Transverse colon (tissue), 4 donors: ENCODE data around the gene GEMIN5. TPM values are rescaled to one million over a fixed set of nuclear protein-coding genes. Genes with fewer than 3 reads are reported as not detected.
"Not testable (repeated sequence)": the region's sequence is repeated elsewhere in the genome, so short reads cannot be mapped to it uniquely, and the experiment has no call there.

Experiments used
- DNase-seq: peaks from one replicate; pipeline ENCODE4 v3.0.0-alpha.2; 2019
- H3K27ac ChIP-seq, 4 donors: fragments of 200-600 bp; sonication (generic); 2 replicates each; pipeline ENCODE4 v1.5.1; 2016 to 2018; ENCODE audit warnings: inconsistent platforms in 4 of 4
- H3K27me3 ChIP-seq: fragments of 200-600 bp; sonication (generic); 2 replicates; pipeline ENCODE4 v1.5.1; 2017; ENCODE audit warnings: inconsistent platforms
- H3K36me3 ChIP-seq, 4 donors: fragments of 200-600 bp; sonication (generic); 2 replicates each; pipeline ENCODE4 v1.5.1; 2017 to 2019; ENCODE audit warnings: inconsistent platforms in 4 of 4
- H3K4me1 ChIP-seq, 4 donors: fragments of 200-600 bp; sonication (generic); 2 replicates each; pipeline ENCODE4 v1.5.1; 2017 to 2020; ENCODE audit warnings: inconsistent platforms in 4 of 4
- H3K4me3 ChIP-seq, 4 donors: fragments of 200-600 bp; sonication (generic); 1 replicate in 1 of 4; 2 replicates in 3 of 4; pipeline versions ENCODE4 v1.5.1 to v1.6.1; 2017 to 2019; ENCODE audit warnings: inconsistent platforms in 4 of 4
- H3K9me3 ChIP-seq, 2 donors: fragments of 200-600 bp; sonication (generic); 2 replicates each; pipeline ENCODE4 v1.5.1; 2017 to 2019; ENCODE audit warnings: inconsistent platforms in 2 of 2
- EP300 ChIP-seq: sonication (generic); formaldehyde crosslinking; IDR thresholded peaks from one replicate; pipeline ENCODE4 v1.6.1; 2017; ENCODE audit warnings: antibody characterized with exemption, low read depth
- POLR2A ChIP-seq: fragments of 450-650 bp; IDR thresholded peaks from one replicate; pipeline ENCODE4 v1.6.1; 2016; ENCODE audit warnings: antibody characterized with exemption, mild to moderate bottlenecking, moderate library complexity
- POLR2AphosphoS5 ChIP-seq, 3 donors: sonication (generic); formaldehyde crosslinking; IDR thresholded peaks; one replicate each; pipeline ENCODE4 v1.6.1; 2016; ENCODE audit warnings: antibody characterized with exemption in 3 of 3
- WGBS, 2 donors: methylation state at CpG; one replicate each; pipeline ENCODE4 v1.1.5; 2018; ENCODE audit warnings: low coverage in 1 of 2; 5-methylcytosine and 5-hydroxymethylcytosine counted together
- in situ Hi-C, 4 donors: fragments of 200-750 bp; cut with MboI; loops; one replicate each; pipeline versions ENCODE4 v1.15.0 to v1.15.1; 2017; ENCODE audit warnings: low sequenced_read_pairs in 3 of 4, low pct_ligation_motif_present in 1 of 4, low pct_unique_long_range_greater_than_20kb in 1 of 4
- intact Hi-C: fragments of 100-400 bp; cut with DNase I; formaldehyde crosslinking; loops from one replicate; pipeline ENCODE4 v1.15.1; 2023; ENCODE audit warnings: low total_unique reads
- total RNA-seq, 4 donors: library from RNA; depleted of rRNA; stranded (reverse); fragments of >200 nt; gene quantifications; one replicate each; pipeline ENCODE4 v1.1.0, GENCODE V29; 2016
- TF ChIP-seq, protein P1 (sequence below), 5 experiments: fragments of 200-600 bp in 3 of 5; fragments of 450-650 bp in 2 of 5; sonication (generic) in 3 of 5; IDR thresholded peaks; 1 replicate in 2 of 5; 2 replicates in 3 of 5; pipeline ENCODE4 v1.5.1; 2016 to 2017; ENCODE audit warnings: antibody characterized with exemption in 5 of 5, inconsistent platforms in 3 of 5, mild to moderate bottlenecking in 2 of 5, moderate library complexity in 1 of 5

GEMIN5 gene
- total RNA-seq, 4 donors from 2014 or later: 3.4 to 39.4 (median 7.3) TPM

DNA sequence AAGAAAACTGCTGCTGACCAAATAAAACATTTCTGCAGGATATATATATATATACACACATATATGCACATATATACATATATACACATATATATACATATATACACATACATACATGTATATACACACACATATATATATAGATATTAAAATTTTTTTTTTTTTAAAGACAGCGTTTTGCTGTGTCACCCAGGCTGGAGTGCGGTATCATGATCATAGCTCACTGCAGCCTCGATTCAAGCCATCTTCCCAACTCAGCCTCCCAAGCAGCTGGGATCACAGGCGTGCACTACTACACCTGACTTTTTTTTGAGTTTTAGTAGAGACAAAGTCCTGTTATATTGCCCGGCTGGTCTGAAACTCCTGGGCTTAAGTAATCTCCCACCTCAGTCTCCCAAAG is 5.5 kb upstream of the GEMIN5 start:
- DNase-seq: no peak
- WGBS, 2 donors: 87 to 92% methylated on average over 2 to 5 of the region's 5 CpGs
- in situ Hi-C loops: no loop called here
- TF ChIP-seq EP300 (no peak), POLR2AphosphoS5 (IDR thresholded peaks at IDR 0.05) (no peak)
- TF ChIP-seq, protein P1, sequence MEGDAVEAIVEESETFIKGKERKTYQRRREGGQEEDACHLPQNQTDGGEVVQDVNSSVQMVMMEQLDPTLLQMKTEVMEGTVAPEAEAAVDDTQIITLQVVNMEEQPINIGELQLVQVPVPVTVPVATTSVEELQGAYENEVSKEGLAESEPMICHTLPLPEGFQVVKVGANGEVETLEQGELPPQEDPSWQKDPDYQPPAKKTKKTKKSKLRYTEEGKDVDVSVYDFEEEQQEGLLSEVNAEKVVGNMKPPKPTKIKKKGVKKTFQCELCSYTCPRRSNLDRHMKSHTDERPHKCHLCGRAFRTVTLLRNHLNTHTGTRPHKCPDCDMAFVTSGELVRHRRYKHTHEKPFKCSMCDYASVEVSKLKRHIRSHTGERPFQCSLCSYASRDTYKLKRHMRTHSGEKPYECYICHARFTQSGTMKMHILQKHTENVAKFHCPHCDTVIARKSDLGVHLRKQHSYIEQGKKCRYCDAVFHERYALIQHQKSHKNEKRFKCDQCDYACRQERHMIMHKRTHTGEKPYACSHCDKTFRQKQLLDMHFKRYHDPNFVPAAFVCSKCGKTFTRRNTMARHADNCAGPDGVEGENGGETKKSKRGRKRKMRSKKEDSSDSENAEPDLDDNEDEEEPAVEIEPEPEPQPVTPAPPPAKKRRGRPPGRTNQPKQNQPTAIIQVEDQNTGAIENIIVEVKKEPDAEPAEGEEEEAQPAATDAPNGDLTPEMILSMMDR (IDR thresholded peaks at IDR 0.05): no peak
- Histone ChIP-seq H3K27me3 (no peaks in the 10 kb centered on the region), H3K4me1 (peaks cover 0 to 35% (median 16%) of the 10 kb centered on the region in 4 donors), H3K4me3 (no peak overlapping the region), H3K27ac (no peak overlapping the region), H3K36me3 (no peaks in the 10 kb centered on the region), H3K9me3 (no peaks in the 10 kb centered on the region)
- intact Hi-C loops: no loop called here

DNA sequence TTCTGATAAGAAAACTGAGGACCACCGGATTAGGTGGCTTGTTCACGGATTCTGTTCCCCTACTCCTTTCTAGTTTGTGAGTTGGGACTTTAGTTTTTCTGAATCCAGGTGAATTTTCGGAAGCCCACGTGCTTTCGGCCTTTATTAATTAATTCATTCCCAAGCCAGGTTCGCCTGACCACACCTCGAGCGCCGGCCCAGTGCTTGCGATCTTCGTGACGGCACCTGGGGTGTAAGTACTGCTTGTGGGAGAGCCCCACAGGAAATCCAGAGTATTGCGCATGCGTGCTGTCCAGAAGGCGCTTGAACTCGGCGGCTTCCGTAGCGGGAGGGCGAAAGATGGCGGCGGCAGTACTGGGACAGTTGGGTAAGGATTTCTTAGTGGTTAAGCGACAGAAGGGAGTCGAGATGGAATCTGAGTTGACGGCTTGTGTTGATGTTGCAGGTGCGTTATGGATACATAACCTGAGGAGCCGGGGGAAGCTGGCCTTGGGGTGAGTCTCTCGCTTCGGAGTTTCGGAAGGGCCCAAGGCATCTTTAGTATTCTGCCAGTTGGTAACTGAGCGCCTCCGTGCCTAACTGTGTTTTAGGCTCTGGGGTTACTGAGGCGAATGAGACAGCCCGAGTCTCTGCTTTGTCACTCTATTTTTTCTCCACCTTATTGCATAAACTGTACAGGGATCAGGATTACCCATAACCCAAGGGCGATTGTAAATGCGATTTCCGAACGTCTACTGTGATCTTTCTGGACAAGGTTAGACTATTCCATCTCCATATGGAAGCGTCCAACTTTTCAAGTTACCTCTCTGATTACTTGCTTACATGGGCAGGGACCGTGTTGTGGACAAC is 3.0 kb upstream of the GEMIN5 start, which contains the start of gene MRPL22:
Gene MRPL22, plus strand, starts transcription at position 302 of the 849 bp plus-strand sequence. Its CDS starts 38 bp downstream, at position 340.
- intact Hi-C loops: no loop called here
- peak within 1 kb of the TSS; percentile 73 to 88 (median 84) for H3K27ac ChIP-seq
- in situ Hi-C loops: no loop called here
- TF ChIP-seq POLR2AphosphoS5 (IDR thresholded peaks at IDR 0.05) (peak; percentile 67 to 85 (median 83)), POLR2A (peak; percentile 78), EP300 (no peak)
- TF ChIP-seq, protein P1 (IDR thresholded peaks at IDR 0.05): peak in 4 of 5 experiments; percentile 8 to 57 (median 36)
- H3K27me3 ChIP-seq: no peaks in the 10 kb centered on the region
- no peaks in the 10 kb centered on the region for H3K9me3 ChIP-seq
- H3K36me3 ChIP-seq: no peaks in the 10 kb centered on the region
- H3K4me1 ChIP-seq: peaks cover 6 to 48% (median 28%) of the 10 kb centered on the region in 4 donors
- peak within 1 kb of the TSS; percentile 58 to 69 (median 64) for H3K4me3 ChIP-seq
- 2% methylated on average over 13 to 40 of the region's 40 CpGs for WGBS, 2 donors
- peak; percentile 95 for DNase-seq

DNA sequence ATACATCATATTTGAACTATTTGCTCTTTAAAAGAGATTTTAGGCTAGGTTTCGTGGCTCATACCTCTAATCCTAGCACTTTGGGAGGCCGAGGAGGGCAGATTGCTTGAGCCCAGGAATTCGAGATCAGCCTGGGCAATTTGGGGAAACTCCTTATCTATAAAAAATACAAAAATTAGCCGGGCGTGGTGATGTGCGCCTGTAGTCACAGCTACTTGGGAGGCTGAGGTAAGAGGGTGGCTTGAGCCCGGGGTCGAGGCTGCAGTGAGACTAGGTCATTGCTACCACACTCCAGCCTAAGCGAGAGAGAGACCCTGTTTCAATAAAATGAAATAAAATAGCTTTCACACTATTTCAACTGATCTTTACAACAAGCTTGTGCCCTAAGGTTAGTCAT is 2.4 kb upstream of the GEMIN5 start:
- peaks cover 6 to 42% (median 28%) of the 10 kb centered on the region in 4 donors for H3K4me1 ChIP-seq
- peak overlapping the region; percentile 73 to 88 (median 84) for H3K27ac ChIP-seq
- TF ChIP-seq POLR2A (no peak), EP300 (no peak), POLR2AphosphoS5 (IDR thresholded peaks at IDR 0.05) (no peak)
- TF ChIP-seq, protein P1 (IDR thresholded peaks at IDR 0.05): no peak
- in situ Hi-C loops (no loop called here), intact Hi-C loops (no loop called here)
- H3K4me3 ChIP-seq: peak overlapping the region; percentile 58 to 69 (median 64)
- DNase-seq: no peak
- H3K27me3 ChIP-seq: no peaks in the 10 kb centered on the region
- no peaks in the 10 kb centered on the region for H3K9me3 ChIP-seq
- H3K36me3 ChIP-seq: peaks cover 0 to 2% (median 0%) of the 10 kb centered on the region in 4 donors
- 79 to 83% methylated on average over 6 to 9 of the region's 9 CpGs for WGBS, 2 donors

DNA sequence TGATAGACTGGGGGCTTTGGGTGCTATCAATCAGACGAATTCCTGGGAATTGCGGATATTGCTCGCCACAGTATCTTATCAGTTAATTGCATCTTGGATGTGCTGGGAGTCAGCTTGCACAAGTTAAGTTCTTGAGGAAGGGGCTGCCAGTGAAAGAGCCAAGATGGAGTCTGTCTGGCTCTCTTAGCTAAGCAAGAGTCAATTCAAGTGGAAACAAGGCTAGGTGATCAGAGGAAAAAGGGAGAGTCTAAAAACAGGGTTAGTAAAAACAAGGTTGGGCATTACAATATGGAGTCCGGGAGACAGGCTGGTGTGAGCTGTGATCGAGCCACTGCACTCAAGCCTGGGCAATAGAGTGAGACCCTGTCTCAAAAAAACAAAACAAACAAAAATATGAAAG is 1.4 kb upstream of the GEMIN5 start:
- H3K27ac ChIP-seq, intact Hi-C loops, in situ Hi-C loops, H3K9me3 ChIP-seq, H3K36me3 ChIP-seq, H3K27me3 ChIP-seq, H3K4me3 ChIP-seq, DNase-seq: not testable (repeated sequence)
- peaks cover 6 to 40% (median 28%) of the 10 kb centered on the region in 4 donors for H3K4me1 ChIP-seq
- whole genome bisulfite sequencing, 2 donors: 89 to 92% methylated on average over 4 to 5 of the region's 5 CpGs
